Left renal cortex interstitium (tissue), 4 donors: ENCODE results near the gene WDHD1. TPM values are rescaled to one million over a fixed set of nuclear protein-coding genes. Genes with fewer than 3 reads are reported as not detected.
"Not testable (repeated sequence)": the region's sequence is repeated elsewhere in the genome, so short reads cannot be mapped to it uniquely, and the experiment has no call there.

Experiments used
- DNase-seq, 4 donors: peaks; one replicate each; pipeline ENCODE4 v3.0.0-alpha.2; 2013; ENCODE audit warnings: low read depth in 4 of 4, low spot score in 2 of 4, missing footprints in 1 of 4
- polyA plus RNA-seq, 4 donors: library from polyadenylated mRNA; unstranded; fragments of 120-200 nt; gene quantifications; one replicate each; pipeline ENCODE4 v1.2.1, GENCODE V29; 2013; ENCODE audit not compliant: insufficient read length in 4 of 4

WDHD1 gene
- polyA plus RNA-seq, 4 donors, result 15.3 to 19.8 (median 19.7) TPM

DNA sequence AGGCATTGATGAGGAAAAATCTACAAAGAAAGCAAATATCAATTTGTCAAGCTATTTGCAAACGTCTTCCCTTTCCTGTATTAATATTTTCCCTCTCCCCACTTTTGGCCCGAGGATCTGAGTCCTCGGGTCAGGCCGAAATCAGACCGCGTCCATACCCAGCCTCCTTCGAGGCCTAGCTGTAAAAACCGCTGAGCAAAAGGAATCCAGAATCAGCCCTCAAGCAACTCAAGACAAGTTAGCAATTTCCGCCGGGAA, 24.2 kb upstream of the WDHD1 start:
- no peak for DNase-seq

DNA sequence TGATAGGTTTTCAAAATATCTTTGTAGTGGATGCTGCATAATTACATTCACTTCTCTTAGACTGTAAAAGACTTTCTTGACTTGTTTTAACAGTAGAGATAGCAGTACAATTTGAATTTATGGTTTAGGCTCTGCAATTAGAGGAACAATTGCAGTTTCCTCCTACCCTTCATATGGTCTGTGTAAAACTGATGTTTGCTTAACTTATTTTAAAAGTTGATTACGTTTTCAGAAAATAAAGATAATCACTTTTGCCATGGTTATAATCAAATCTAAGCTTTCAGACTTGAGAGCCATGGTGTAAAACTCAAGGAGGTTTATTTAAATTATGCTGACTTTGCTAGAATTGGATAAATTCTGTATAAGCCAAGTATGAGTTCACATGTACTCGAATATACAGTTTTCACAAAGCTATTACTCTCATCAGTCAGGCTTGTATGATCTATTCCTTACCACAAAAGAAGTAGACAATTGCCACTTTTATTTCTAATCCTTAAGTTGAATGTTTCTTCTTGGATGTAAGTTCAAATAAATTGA, 22.1 kb upstream of the WDHD1 start:
- DNase-seq, result no peak

GRCh38 chr14:55047301-55048053, 20.6 kb upstream of the WDHD1 start:
- no peak for DNase-seq

DNA sequence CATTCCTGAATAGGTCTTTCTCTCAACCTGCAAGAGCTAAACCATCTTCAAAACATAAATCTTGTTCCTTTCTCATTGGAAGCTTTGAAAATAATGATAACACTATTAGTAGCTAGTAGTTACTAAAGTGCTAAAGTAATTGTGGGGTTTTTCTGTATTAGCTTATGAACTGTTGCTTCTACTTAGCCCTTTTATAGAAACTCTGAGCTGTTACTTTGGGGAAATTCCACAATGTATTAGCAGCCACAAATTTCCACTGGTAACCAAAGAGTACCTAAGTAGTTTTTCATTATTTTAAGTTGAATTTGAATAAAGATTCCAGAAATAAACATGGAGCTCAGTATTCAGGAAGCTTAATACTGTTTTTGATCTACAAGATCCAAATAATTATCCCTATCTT, 18.2 kb upstream of the WDHD1 start:
- DNase-seq, result no peak

DNA sequence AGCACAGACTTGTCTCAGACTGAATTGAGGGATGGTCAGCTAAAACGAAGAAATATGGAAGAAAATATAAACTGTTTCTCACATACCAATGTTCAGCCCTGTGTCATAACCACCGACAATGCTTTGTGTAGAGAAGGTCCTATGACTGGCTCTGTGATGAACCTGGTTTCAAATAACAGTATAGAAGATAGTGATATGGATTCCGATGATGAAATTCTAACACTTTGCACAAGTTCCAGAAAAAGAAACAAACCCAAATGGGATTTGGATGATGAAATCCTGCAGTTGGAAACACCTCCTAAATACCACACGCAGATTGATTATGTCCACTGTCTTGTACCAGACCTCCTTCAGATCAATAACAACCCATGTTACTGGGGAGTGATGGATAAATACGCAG, 16.6 kb upstream of the WDHD1 start:
- DNase-seq, result no peak

GRCh38 chr14:55038708-55039107, 11.8 kb upstream of the WDHD1 start:
- no peak for DNase-seq

DNA sequence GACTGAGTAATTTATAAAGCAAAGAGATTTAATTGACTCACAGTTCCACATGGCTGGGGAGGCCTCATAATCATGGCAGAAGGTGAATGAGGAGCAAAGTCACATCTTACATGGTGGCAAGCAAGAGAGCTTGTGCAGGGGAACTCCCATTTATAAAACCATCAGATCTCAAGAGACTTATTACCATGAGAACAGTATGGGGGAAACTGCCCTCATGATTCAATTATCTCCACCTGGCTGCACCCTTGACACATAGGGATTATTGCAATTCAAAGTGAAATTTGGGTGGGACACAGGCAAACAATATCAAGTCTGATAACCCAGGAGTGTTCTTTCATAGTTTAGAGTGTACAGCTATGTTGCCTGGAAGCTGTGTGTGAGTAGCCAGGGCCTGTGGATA, 11.1 kb upstream of the WDHD1 start:
- DNase-seq, result not testable (repeated sequence)

GRCh38 chr14:55031190-55031589, 4.3 kb upstream of the WDHD1 start:
- no peak for DNase-seq

- no peak for DNase-seq
Observed at GRCh38 chr14:55028476-55028875, 1.6 kb upstream of the WDHD1 start.

- no peak for DNase-seq
Observed at GRCh38 chr14:55028066-55028465, 1.2 kb upstream of the WDHD1 start.

GRCh38 chr14:55026441-55026792, 482 bp downstream of the WDHD1 start:
- DNase-seq, result no peak

- no peak for DNase-seq
Observed at GRCh38 chr14:55025948-55026347, 951 bp downstream of the WDHD1 start.

DNA sequence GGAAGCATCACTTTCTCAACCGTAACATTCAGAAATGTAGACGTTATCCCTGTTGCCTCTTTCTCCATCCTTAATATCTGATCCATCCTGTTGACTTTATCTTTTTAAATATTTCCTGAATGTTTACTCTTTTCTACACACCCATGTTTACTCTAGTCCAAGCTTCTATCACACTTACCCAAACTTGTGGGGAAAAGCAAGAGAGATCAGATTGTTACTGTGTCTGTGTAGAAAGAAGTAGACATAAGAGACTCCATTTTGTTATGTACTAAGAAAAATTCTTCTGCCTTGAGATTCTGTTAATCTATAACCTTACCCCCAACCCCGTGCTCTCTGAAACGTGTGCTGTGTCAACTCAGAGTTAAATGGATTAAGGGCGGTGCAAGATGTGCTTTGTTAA, 2.5 kb downstream of the WDHD1 start:
- not testable (repeated sequence) for DNase-seq

DNA sequence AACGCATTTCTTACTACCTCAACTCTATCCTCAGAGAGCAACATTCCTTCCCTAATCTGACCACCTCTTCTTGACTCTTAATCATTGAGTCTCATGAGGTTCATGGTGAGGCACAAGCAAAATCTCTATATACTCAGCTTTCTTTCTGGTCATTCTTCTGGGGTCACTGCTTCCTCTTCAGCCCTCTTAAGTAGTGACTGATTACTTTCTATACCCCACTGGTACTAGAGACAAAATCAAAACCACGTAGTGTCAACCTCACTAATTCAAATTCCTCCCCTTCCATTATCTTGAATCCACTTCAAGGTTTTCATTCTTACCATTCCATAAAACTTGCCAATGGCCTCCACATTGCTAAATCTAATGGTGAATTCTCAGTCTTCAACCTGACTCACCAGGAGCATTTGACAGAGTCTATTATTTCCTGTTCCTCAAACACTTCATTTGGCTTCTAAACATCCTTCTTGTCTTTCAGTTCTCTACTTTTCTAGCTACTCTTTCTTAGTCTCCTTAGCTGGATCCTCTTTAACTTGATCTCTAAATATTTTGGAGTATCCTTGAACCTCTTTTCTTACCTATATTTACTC, 6.8 kb downstream of the WDHD1 start:
- no peak for DNase-seq

DNA sequence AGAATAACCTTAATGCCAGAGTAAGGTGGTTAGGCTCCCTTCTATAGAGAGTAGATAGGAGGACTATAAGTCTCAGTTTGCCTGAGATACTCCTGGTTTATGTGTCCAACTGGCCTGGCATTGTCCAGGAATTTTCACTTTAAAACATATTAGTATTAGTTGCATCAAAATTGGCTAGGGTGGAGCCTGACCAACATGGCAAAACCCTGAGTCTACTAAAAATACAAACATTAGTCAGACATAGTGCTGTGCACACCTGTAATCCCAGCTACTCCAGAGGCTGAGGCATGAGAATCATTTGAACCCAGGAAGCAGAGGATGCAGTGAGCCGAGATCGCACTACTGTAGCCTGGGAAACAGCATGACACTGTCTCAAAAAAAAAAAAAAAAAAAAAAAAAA, 11.9 kb downstream of the WDHD1 start:
- no peak for DNase-seq

- DNase-seq, result no peak
Observed at GRCh38 chr14:55005071-55005470, 21.8 kb downstream of the WDHD1 start.

GRCh38 chr14:55000381-55000780, 26.5 kb downstream of the WDHD1 start:
- no peak for DNase-seq

DNA sequence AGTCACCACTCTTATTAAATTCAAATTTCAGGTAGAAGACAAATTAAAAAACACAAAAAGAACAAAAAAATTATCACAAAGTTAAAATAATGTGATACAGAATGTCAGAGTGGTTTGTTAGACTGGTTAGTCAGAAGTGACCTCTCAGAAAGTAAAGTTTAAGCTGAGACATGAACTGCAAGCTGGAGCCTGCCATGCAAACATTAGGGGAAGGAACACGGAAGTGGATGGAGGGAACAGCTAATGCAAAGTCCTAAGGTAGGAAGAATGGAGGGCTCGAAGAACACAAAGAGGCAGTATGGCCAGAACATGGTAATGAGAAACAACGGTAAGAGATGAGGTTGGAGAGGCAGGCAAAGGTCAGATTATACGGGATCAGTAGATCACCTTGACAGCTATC, 41.7 kb downstream of the WDHD1 start:
- no peak for DNase-seq

DNA sequence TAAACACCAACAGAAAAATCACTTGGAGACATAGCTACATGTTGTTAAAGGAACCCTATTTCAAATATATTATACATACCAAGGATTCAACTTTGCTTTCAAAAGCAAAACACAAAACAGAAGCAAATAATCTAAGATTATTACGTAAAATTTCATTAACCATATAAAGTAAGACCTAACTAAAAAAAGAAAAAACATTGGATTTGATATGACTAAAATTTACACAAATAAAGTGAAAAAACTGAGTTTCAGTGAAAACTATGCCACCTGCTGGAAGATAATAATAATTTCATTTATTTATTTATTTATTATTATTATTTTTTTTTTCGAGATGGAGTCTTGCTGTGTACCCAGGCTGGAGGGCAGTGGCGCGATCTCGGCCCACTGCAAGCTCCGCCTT, 45.2 kb downstream of the WDHD1 start:
- no peak for DNase-seq

DNA sequence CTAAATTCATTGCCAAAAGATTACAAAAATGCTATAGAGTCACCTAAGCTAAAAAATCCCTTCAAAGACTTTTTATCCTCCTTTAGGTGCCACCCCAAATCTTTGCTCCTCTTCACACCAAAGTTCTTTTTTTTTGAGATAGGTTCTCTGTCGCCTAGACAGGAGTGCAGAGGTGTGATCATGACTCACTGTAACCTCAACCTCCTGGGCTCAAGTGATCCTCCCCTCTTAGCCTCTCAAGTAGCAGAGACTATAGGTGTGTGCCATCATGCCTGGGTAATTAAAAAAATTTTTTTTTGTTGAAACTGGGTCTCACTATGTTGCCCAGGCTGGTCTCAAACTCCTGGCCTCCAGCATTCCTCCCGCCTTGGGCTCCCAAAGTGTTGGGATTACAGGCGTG, 47.9 kb downstream of the WDHD1 start:
- no peak for DNase-seq

DNA sequence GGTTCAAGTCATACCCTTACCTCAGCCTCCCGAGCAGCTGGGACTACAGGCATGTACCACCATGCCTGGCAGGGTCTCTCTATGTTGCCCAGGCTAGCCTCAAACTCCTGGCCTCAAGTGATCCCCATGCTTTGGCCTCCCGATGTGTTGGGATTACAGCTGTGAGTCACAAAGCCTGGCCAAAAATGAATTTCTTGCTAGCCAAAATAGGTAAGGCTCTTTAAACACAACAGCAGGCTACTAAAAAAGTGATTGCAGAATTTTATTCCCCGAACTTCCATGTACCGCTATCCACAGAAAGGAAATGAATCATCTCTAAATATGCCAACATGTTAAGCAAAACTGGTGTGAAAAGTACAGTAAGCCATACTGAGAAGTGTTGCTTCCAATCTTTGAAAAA, 50.6 kb downstream of the WDHD1 start:
- no peak for DNase-seq

DNA sequence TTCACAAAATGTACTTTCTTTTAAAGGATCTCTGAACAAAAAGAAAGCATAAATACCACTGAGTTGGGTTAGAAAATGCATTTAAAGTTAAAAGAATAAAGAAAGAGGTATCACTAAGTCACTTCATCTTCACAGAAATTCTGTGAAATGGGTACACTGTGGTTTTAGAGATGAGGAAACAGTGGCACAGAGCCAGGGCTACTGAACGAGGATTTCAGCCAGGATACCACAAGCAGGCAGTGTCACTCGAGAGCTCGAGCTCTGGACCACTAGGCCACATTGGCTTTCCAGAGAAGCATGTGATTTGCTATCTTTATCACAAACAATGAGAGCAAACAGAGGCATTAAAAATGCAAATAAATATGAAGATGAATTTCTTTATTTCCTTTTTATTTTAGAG, 51.0 kb downstream of the WDHD1 start:
- no peak for DNase-seq
